Loucy (cell line): ENCODE results near the gene POPDC2.

Experiments
- H2AFZ ChIP-seq: fragments of 200-600 bp; sonication (generic); 2 replicates; pipeline ENCODE4 v1.6.0; 2016; ENCODE audit warnings: antibody characterized with exemption, mild to moderate bottlenecking, low read length, moderate library complexity
- H3F3A ChIP-seq: fragments of 200-600 bp; 2 replicates; pipeline ENCODE4 v1.6.0; 2016; ENCODE audit warnings: antibody characterized with exemption, low read depth, mild to moderate bottlenecking
- H3K27me3 ChIP-seq: fragments of 200-600 bp; sonication (generic); 2 replicates; pipeline ENCODE4 v1.6.1; 2014; ENCODE audit warnings: low read length, mild to moderate bottlenecking; ENCODE audit not compliant: insufficient read depth, poor library complexity, severe bottlenecking
- H3K36me3 ChIP-seq: fragments of 200-600 bp; sonication (generic); 2 replicates; pipeline ENCODE4 v1.6.1; 2016; ENCODE audit warnings: low read length; ENCODE audit not compliant: insufficient read depth
- H3K4me1 ChIP-seq: fragments of 200-600 bp; sonication (generic); 2 replicates; pipeline ENCODE4 v1.5.1; 2014; ENCODE audit warnings: low read length, mild to moderate bottlenecking; ENCODE audit not compliant: insufficient read depth, poor library complexity, severe bottlenecking
- H3K4me2 ChIP-seq: fragments of 200-600 bp; sonication (generic); 2 replicates; pipeline ENCODE4 v1.6.0; 2014; ENCODE audit warnings: antibody characterized with exemption, low read length, low read depth, mild to moderate bottlenecking; ENCODE audit not compliant: poor library complexity, severe bottlenecking
- H3K4me3 ChIP-seq: fragments of 200-600 bp; sonication (generic); 2 replicates; pipeline ENCODE4 v1.5.1; 2014; ENCODE audit warnings: low read length, mild to moderate bottlenecking, mixed read lengths; ENCODE audit not compliant: poor library complexity, severe bottlenecking
- H3K79me2 ChIP-seq: fragments of 200-600 bp; sonication (generic); 2 replicates; pipeline ENCODE4 v1.6.1; 2014; ENCODE audit warnings: low read length; ENCODE audit not compliant: insufficient read depth
- H3K9ac ChIP-seq: fragments of 200-600 bp; sonication (generic); 2 replicates; pipeline ENCODE4 v1.6.0; 2014; ENCODE audit warnings: mild to moderate bottlenecking, low read depth, low read length, moderate library complexity; ENCODE audit not compliant: poor library complexity, severe bottlenecking
- H3K9me2 ChIP-seq: fragments of 200-600 bp; sonication (generic); replicated peaks from 2 replicates; pipeline ENCODE4 v1.6.1; 2016; ENCODE audit warnings: low read depth, low read length, mixed read lengths
- H3K9me3 ChIP-seq: fragments of 200-600 bp; sonication (generic); 2 replicates; pipeline ENCODE4 v1.6.1; 2014; ENCODE audit warnings: mild to moderate bottlenecking, antibody characterized with exemption, low read length, low read depth; ENCODE audit not compliant: insufficient read depth
- H4K20me1 ChIP-seq: fragments of 200-600 bp; sonication (generic); 2 replicates; pipeline ENCODE4 v1.6.0; 2014; ENCODE audit warnings: antibody characterized with exemption, low read length, mild to moderate bottlenecking; ENCODE audit not compliant: insufficient read depth, poor library complexity, severe bottlenecking
- EZH2phosphoT487 ChIP-seq: fragments of 200-600 bp; IDR thresholded peaks from 2 replicates; pipeline ENCODE4 v1.6.1; 2018; ENCODE audit warnings: antibody characterized with exemption, mild to moderate bottlenecking, moderate library complexity, borderline replicate concordance
- TF ChIP-seq, protein P1 (sequence below): fragments of 200-600 bp; sonication (generic); conservative IDR thresholded peaks from 2 replicates; pipeline ENCODE4 v1.5.1; 2014; ENCODE audit warnings: mild to moderate bottlenecking, antibody characterized with exemption, low read length

The POPDC2 gene

DNA sequence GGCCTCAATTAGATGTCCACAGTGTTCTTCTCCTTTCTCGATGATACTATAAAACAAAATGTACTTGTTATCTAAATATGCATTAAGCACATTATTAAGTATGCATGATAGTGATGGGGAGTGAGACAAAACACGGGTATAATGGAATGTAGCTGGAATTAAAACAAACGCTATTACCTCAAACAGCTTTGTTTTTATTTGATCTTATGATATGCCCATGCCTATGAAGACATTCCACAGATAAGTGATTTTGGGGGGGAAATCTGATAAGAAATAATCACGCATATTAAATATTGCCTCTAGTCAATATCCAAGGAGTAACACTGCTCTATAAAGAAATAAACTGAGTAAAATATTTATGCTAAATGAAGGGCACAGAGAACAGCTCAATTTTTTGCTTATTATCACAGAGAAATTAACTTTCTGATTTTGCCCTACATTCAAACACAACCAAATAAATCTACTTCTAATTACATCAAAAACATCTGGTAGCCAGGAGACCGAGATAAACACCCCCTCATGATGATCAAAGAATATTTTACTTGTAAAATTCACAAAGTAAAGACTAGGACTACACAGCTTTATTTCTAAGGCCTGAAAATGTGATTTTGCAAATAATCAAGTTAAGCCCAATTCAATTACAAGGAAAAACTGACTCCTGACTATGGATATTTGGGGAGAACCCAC lies 14.9 kb upstream of the POPDC2 start:
- Histone ChIP-seq H3K9ac (peak overlapping the region; percentile 86), H4K20me1 (peaks cover 8% of the 10 kb centered on the region), H3K9me2 (no peaks in the 10 kb centered on the region), H3F3A (no peaks in the 10 kb centered on the region), H2AFZ (no peak overlapping the region), H3K4me3 (peak overlapping the region; percentile 91), H3K36me3 (peaks cover 20% of the 10 kb centered on the region), H3K4me2 (peak overlapping the region; percentile 86), H3K4me1 (peaks cover 43% of the 10 kb centered on the region), H3K27me3 (no peaks in the 10 kb centered on the region), H3K9me3 (no peaks in the 10 kb centered on the region), H3K79me2 (peaks cover 40% of the 10 kb centered on the region)
- TF ChIP-seq EZH2phosphoT487: no peak
- TF ChIP-seq, protein P1, sequence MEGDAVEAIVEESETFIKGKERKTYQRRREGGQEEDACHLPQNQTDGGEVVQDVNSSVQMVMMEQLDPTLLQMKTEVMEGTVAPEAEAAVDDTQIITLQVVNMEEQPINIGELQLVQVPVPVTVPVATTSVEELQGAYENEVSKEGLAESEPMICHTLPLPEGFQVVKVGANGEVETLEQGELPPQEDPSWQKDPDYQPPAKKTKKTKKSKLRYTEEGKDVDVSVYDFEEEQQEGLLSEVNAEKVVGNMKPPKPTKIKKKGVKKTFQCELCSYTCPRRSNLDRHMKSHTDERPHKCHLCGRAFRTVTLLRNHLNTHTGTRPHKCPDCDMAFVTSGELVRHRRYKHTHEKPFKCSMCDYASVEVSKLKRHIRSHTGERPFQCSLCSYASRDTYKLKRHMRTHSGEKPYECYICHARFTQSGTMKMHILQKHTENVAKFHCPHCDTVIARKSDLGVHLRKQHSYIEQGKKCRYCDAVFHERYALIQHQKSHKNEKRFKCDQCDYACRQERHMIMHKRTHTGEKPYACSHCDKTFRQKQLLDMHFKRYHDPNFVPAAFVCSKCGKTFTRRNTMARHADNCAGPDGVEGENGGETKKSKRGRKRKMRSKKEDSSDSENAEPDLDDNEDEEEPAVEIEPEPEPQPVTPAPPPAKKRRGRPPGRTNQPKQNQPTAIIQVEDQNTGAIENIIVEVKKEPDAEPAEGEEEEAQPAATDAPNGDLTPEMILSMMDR: no peak

DNA sequence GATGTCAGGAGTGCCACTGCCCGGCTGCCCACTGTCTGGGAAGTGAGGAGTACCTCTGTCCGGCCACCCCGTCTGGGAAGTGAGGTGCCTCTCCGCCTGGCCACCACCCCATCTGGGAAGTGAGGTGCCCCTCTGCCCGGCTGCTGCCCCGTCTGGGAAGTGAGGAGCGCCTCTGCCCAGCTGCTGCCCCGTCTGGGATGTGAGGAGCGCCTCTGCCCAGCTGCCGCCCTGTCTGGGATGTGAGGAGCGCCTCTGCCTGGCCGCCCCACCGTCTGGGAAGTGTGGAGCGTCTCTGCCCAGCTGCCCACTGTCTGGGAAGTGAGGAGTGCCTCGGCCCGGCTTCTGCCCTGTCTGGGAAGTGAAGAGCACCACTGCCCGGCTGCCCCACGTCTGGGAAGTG lies 13.5 kb upstream of the POPDC2 start:
- Histone ChIP-seq H3K9me2 (no peaks in the 10 kb centered on the region), H2AFZ (no peak overlapping the region), H3K9ac (no peak overlapping the region), H3K4me2 (peak overlapping the region; percentile 51), H3K4me3 (no peak overlapping the region), H3K36me3 (peaks cover 23% of the 10 kb centered on the region), H4K20me1 (peaks cover 8% of the 10 kb centered on the region), H3K9me3 (no peaks in the 10 kb centered on the region), H3K4me1 (peaks cover 50% of the 10 kb centered on the region), H3K27me3 (no peaks in the 10 kb centered on the region), H3K79me2 (peaks cover 40% of the 10 kb centered on the region), H3F3A (no peaks in the 10 kb centered on the region)
- TF ChIP-seq EZH2phosphoT487: no peak
- TF ChIP-seq, protein P1: no peak

DNA sequence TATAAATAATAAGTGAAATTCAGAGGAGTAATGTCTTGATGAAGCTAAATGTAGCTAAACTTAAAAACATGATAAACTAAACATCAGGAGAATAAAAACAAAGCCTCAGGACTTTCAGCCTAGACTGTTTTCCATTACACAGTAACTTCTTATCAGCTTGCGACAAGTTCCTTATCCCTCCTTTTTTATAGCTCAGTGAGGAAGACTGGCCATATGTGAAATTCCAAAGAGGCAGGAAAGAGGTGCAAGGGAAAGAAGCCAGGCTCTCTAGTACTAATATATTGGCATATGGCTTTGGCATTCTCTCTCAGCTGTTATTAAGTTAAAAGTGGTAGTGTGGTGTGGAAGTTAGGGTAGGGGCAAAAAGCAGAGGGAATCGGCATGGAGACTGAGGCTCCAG lies 12.4 kb upstream of the POPDC2 start:
- no peaks in the 10 kb centered on the region for H3K27me3 ChIP-seq
- no peaks in the 10 kb centered on the region for H3F3A ChIP-seq
- peaks cover 23% of the 10 kb centered on the region for H3K36me3 ChIP-seq
- TF ChIP-seq, protein P1: no peak
- TF ChIP-seq EZH2phosphoT487: no peak
- H3K79me2 ChIP-seq: peaks cover 40% of the 10 kb centered on the region
- no peak overlapping the region for H3K9ac ChIP-seq
- H3K4me1 ChIP-seq: peaks cover 48% of the 10 kb centered on the region
- no peak overlapping the region for H2AFZ ChIP-seq
- peaks cover 8% of the 10 kb centered on the region for H4K20me1 ChIP-seq
- H3K4me3 ChIP-seq: peak overlapping the region; percentile 24
- H3K4me2 ChIP-seq: peak overlapping the region; percentile 51
- no peaks in the 10 kb centered on the region for H3K9me2 ChIP-seq
- no peaks in the 10 kb centered on the region for H3K9me3 ChIP-seq
